NCI-H2029 (cell line): ENCODE data around the gene FUNDC2.
A peak's percentile ranks its signal among the peaks of the same experiment; 100 is the strongest.

Experiments used
- DNase-seq: peaks from one replicate; lab custom pipeline; 2025; lab: John Stamatoyannopoulos, UW

The FUNDC2 gene

DNA sequence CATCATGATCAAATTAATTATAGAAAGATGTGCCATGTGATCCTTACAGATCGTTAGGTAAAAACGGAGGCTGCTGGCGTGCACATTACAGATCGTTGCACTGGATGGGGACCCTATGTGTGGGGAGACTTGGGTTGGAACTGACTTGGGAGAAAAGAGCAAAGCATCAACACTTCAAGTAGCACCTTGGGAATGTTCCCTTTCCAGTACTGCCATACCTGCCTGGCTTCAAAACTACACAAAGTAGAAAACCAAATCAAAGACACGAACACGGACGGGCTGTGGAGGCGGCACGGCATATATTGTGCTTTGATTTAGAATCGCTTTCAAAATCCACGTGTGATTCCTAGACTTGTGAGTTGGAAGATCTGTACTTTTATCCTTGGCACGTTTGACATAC lies 43.4 kb downstream of the FUNDC2 start:
- no peak for DNase-seq

DNA sequence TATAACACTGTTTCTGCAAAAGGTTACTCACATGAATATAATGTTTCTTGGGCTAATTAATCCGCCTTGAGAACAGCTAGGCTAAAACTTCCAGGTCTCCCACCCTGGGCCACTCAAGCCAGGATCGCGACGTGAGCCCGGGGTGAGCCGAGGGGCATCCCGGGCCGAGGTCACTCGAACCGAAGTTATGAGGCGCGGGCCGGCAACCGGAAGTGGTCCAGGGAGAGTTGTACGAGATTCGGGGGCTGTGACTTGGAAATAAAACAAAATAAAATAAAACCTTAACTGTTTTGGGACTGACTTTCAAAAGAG lies 44.0 kb downstream of the FUNDC2 start:
- DNase-seq, result no peak

DNA sequence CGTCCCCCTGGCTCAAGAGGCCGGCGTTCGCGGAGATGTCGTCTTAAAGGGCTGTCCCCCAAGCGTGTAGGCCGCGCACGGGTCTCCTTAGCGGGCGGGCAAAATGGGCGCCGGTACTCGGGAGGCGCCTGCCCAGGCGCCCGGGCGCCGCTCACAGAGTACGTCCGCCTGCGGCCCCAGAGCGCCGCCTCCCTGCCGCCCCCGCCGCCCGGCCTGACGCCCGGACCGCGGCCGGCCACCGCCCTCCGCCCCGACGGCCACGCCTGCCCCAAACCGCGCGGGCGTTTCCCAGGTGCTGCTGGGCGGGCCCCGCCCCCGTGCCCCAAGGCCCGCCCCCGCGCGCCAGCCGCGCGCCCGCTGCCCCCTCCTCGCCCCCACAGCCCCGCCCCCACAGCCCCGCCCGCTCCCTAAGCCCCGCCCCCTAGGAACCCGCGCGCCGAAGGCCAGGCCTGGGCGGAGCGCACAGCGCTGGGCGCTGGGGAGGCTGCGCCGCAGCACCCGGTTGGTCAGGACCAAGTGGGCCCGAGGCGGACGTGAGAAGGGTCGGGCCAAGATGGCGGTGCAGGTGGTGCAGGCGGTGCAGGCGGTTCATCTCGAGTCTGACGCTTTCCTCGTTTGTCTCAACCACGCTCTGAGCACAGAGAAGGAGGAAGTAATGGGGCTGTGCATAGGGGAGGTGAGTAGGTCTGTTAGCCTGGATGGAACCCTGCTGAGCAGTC lies 44.5 kb downstream of the FUNDC2 start, which contains the start of the genes BRCC3, CMC4 and MTCP1:
Gene BRCC3, plus strand, starts transcription at position 534 of the 719 bp plus-strand sequence. Its CDS starts 20 bp downstream, at position 554.
Gene CMC4, minus strand, starts transcription at position 162 of the 719 bp plus-strand sequence. CDS start 7,113 bp downstream, outside the sequence.
Gene MTCP1, minus strand, starts transcription at position 162 of the 719 bp plus-strand sequence. CDS start 5,126 bp downstream, outside the sequence.
- DNase-seq, result peak; percentile 85

DNA sequence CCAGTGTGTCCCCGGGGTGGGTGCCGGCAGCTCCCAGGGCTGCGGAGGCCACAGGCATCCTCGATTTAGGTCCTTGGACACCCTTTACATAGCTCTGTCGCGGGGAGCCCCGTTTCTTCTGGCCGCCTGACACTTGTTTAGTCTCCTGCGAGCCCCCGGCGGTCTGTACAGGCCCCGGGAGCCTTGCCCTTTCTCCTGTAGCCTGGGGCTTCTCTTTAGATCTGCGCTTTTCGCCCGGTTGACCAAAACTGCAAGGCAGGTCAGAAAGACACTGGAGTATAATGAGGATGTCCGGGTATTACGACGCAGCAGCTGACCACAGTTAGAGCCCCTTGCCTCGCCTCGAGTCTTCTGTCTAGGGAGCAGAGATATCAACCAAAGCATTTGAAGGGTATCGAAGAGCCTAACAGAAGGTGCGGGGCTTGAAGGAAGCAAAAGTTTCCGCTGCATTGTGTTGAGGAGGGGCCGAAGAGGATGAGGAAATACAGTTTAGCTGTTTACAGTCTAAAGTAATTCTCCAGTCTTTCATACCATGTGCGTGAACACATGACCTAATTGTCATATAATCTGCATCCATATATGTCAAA lies 45.1 kb downstream of the FUNDC2 start:
- no peak for DNase-seq

DNA sequence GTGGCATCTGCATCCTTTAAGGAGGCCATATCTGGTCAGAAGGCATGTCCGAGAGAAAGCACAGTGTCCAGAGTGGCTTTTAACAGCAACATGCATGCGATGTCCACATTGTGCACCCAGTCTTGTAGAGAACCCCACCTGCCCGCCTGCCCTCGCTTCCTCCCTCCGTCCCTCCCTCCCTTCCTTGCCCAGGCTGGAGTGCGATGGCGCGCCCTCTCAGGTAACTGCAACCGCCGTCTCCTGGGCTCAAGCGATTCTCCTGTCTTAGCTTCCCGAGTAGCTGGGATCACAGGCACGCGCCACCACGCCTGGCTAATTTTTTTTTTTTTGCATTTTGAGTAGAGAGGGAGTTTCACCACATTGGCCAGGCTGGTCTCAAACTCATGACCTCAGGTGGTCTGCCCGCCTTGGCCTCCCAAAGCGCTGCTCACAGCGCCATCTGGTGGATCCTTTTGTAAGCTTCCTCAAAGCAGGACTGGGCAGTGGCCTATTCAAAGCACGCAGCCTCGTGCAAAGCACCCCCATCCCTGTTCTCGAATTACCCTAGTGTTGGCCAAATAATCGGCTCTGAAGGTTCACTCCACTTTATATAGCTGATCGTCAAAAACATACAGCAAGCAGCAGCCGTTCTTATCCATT lies 59.7 kb downstream of the FUNDC2 start:
- no peak for DNase-seq

DNA sequence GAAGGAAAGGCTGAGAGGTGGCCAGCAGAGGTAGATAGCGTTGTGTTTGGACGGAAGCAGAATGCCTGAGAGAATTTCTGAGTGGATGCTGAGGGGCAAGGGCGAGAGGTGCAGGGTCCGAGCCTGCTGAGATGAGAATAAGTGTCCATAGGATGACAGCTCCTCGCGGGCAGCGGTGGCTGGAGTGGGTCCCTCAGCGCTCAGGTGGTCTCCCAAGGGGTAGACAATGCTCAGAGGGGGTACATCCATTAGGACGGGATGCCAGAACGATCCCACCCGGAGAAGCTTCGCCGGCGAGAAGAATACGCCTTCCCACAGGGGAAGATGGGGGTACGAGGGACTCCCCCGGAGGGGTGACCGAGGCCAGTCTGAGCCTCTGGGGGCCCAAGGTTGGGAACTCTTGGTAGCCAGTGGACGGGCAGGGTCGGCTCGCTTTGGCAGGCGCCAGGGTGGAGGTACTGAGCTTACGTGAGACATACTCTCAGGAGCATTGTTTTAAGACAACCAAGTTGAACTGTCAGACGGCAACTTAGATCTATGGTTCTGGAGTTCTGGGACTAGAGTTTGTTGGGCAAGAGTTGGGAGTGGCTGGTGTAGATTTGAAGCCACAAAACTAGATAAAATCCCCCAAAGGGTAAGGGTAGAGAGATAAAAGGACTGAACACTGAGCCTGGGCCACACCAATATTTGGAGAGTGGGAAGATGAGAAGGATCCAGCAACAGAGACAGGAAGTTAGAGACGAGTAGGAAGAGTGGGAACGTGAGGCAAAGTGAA lies 60.5 kb downstream of the FUNDC2 start:
- no peak for DNase-seq

DNA sequence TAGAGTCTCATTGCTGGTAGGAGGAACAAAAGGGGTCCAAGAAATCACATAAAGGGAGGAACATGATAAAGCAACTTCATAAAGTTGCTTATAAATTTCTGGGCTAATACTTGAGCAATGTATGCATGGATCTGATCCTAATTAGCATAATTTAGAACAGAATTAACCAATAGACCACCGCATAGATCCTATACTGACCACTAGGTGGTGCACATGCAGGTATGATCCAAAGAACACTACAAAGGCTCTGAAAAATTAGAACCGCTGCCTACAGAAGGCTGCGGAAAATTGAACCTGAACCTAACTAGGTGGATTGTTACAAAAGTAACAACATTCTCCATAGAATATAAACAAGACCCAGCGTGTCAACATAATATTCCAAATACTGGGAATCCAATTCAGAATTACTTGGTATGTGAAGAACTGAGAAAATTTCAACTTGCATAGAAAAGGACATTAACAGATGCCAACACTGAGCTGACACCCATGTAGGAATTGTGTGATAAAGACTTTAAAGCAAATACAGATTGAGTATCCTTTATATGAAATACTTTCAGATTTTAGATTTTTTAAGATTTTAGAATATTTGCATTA lies 67.9 kb downstream of the FUNDC2 start:
- peak; percentile 23 for DNase-seq

DNA sequence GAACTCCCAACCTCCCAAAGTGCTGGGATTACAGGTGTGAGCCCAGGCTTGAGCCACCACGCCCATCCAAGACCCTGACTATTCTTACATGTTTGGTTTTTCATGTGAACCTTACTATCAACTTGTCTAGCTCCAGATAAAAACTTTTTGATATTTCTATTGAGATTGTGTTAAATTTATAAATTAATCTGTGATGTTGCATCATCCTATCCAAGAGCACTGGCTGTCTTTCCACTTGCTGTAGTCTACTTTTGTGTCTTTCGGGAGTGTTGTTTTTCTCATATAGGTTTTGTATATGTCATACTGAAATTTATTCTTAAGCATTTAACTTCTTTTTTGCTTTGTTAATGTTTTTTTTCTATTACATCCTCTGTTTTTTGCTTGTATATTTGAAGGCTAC lies 79.3 kb downstream of the FUNDC2 start:
- no peak for DNase-seq

DNA sequence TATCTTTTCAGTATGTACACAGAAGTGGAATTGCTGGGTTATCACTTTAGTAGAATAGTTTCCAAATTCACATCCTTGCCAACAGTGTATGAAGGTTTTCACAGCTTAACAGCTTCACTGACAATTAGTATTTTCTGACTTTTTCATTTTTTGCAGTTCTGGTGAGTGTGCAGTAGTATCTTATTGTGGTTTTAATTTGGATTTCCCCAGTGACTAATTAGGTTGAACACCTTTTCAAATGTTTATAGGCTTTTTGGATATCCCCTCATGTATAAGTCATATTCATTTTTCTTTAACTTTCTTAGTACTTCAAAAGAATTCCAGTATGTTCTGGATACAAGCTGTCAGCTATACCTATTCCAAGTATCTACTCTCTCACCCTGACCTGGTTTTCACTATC lies 81.8 kb downstream of the FUNDC2 start:
- DNase-seq, result no peak
